SK-N-SH treated with all-trans-retinoic acid at 6 μM for 48 hours (cell line): ENCODE results near the gene COL6A3.

Source experiments
- ARNTL ChIP-seq: fragments of 450-650 bp; formaldehyde crosslinking; IDR thresholded peaks from 2 replicates; pipeline ENCODE4 v1.5.0; 2020; ENCODE audit warnings: low read depth, mild to moderate bottlenecking, moderate library complexity, borderline replicate concordance
- BACH2 ChIP-seq: fragments of 250-450 bp; sonication (Bioruptor Pico); IDR thresholded peaks from 2 replicates; pipeline ENCODE4 v1.9.0; 2021; ENCODE audit warnings: mild to moderate bottlenecking, borderline replicate concordance
- POU6F1 ChIP-seq: fragments of 250-450 bp; sonication (Bioruptor Pico); IDR thresholded peaks from 2 replicates; pipeline ENCODE4 v1.8.0; 2021; ENCODE audit warnings: low read depth, mild to moderate bottlenecking, moderate library complexity, borderline replicate concordance
- RARB ChIP-seq: fragments of 250-450 bp; sonication (Bioruptor Pico); IDR thresholded peaks from 2 replicates; pipeline ENCODE4 v1.8.0; 2021; ENCODE audit warnings: mild to moderate bottlenecking, moderate library complexity
- ZFP3 ChIP-seq: fragments of 250-450 bp; sonication (Bioruptor Pico); IDR thresholded peaks from 2 replicates; pipeline ENCODE4 v1.5.0; 2020; ENCODE audit warnings: mild to moderate bottlenecking, moderate library complexity
- ZNF70 ChIP-seq: fragments of 450-650 bp; formaldehyde crosslinking; IDR thresholded peaks from 2 replicates; pipeline ENCODE4 v1.5.0; 2020; ENCODE audit warnings: mild to moderate bottlenecking, moderate library complexity

DNA sequence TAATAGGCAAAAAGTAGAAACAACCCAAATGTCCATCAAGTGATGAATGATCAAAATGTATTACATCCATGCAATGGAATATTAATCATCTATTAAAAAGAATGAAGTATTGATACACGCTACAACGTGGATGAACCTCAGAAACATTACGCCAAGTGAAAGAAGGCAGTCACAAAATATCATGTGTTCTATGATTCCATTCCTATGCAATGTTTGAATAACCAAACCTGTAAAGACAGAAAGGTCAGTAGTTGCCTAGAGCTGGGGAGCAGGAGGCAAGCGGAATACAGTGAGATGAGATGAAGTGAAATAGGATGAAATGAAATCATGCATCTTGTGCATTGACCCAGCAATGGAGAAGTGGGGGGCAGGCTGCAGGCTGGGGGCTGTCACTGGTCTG lies 17.9 kb upstream of the COL6A3 start:
- no peak for TF ChIP-seq POU6F1
- no peak for TF ChIP-seq ZNF70 (CRISPR knock-in tag)
- no peak for TF ChIP-seq ARNTL (CRISPR knock-in tag)
- no peak for TF ChIP-seq ZFP3 (CRISPR knock-in tag)
- no peak for TF ChIP-seq BACH2 (CRISPR knock-in tag)
- no peak for TF ChIP-seq RARB (CRISPR knock-in tag)
